Astrocyte (in vitro differentiated cells and primary cell): ENCODE results near the gene DLST. TPM values are rescaled to one million over a fixed set of nuclear protein-coding genes. Genes with fewer than 3 reads are reported as not detected.

Experiments
- DNase-seq: peaks from one replicate; pipeline ENCODE4 v3.0.0-alpha.2; 2010; ENCODE audit warnings: low read depth
- FAIRE-seq: peaks from 2 replicates; lab custom pipeline; 2011; peaks lifted over from hg19 to GRCh38; lab: Jason Lieb, UNC
- H2AFZ ChIP-seq: 2 replicates; pipeline ENCODE4 v1.6.0; 2012; ENCODE audit warnings: low read depth, low read length, inconsistent platforms
- H3K27ac ChIP-seq: 2 replicates; pipeline ENCODE4 v1.5.1; 2011; ENCODE audit warnings: low read depth, low read length, inconsistent platforms
- H3K27me3 ChIP-seq: 2 replicates; pipeline ENCODE4 v1.6.0; 2011; ENCODE audit warnings: low read length, inconsistent platforms; ENCODE audit not compliant: insufficient read depth
- H3K36me3 ChIP-seq: 2 replicates; pipeline ENCODE4 v1.5.1; 2011; ENCODE audit warnings: low read length, inconsistent platforms; ENCODE audit not compliant: insufficient read depth
- H3K4me1 ChIP-seq: 2 replicates; pipeline ENCODE4 v1.5.1; 2011; ENCODE audit warnings: low read length, inconsistent platforms; ENCODE audit not compliant: insufficient read depth
- H3K4me2 ChIP-seq: 2 replicates; pipeline ENCODE4 v1.6.0; 2012; ENCODE audit warnings: low read length, inconsistent platforms
- H3K4me3 ChIP-seq: 2 replicates; pipeline ENCODE4 v1.5.1; 2011; ENCODE audit warnings: low read depth, mild to moderate bottlenecking, low read length, inconsistent platforms; ENCODE audit not compliant: insufficient read depth
- H3K79me2 ChIP-seq: 2 replicates; pipeline ENCODE4 v1.6.0; 2012; ENCODE audit warnings: mild to moderate bottlenecking, low read length, inconsistent platforms; ENCODE audit not compliant: insufficient read depth
- H3K9ac ChIP-seq: 2 replicates; pipeline ENCODE4 v1.6.0; 2012; ENCODE audit warnings: mild to moderate bottlenecking, low read length, inconsistent platforms
- H3K9me3 ChIP-seq: 2 replicates; pipeline ENCODE4 v1.5.1; 2012; ENCODE audit warnings: low read depth, mild to moderate bottlenecking, low read length, inconsistent platforms; ENCODE audit not compliant: insufficient read depth
- H4K20me1 ChIP-seq: 2 replicates; pipeline ENCODE4 v1.6.0; 2012; ENCODE audit warnings: low read length, inconsistent platforms; ENCODE audit not compliant: insufficient read depth
- H3K27ac Mint-ChIP-seq: one replicate; pipeline ENCODE4 v1.8.0; 2021; ENCODE audit warnings: mild to moderate bottlenecking, mixed read lengths; ENCODE audit not compliant: unreplicated experiment
- H3K27me3 Mint-ChIP-seq: one replicate; pipeline ENCODE4 v1.8.0; 2021; ENCODE audit warnings: low read depth, mixed read lengths; ENCODE audit not compliant: unreplicated experiment
- H3K36me3 Mint-ChIP-seq: one replicate; pipeline ENCODE4 v1.8.0; 2021; ENCODE audit warnings: low read depth, mixed read lengths; ENCODE audit not compliant: unreplicated experiment
- H3K4me1 Mint-ChIP-seq: one replicate; pipeline ENCODE4 v1.8.0; 2021; ENCODE audit warnings: low read depth, mixed read lengths; ENCODE audit not compliant: unreplicated experiment
- H3K4me3 Mint-ChIP-seq: one replicate; pipeline ENCODE4 v1.8.0; 2021; ENCODE audit warnings: mild to moderate bottlenecking, moderate library complexity, mixed read lengths; ENCODE audit not compliant: unreplicated experiment
- H3K9me3 Mint-ChIP-seq: one replicate; pipeline ENCODE4 v1.8.0; 2021; ENCODE audit warnings: mild to moderate bottlenecking, mixed read lengths; ENCODE audit not compliant: unreplicated experiment
- CTCF ChIP-seq: IDR thresholded peaks from 2 replicates; pipeline ENCODE4 v1.5.1; 2011; ENCODE audit warnings: low read depth, mild to moderate bottlenecking, inconsistent platforms, low read length, moderate library complexity; ENCODE audit not compliant: insufficient read depth
- EZH2 ChIP-seq: IDR thresholded peaks from 2 replicates; pipeline ENCODE4 v1.6.1; 2012; ENCODE audit warnings: mild to moderate bottlenecking, low read length, inconsistent platforms; ENCODE audit not compliant: insufficient read depth
- total RNA-seq: library from RNA; stranded (reverse); gene quantifications from 2 replicates; pipeline ENCODE4 v1.2.1, GENCODE V29; 2021

DLST gene
- total RNA-seq, 1 donor from 2014 or later: 90.6 TPM

GRCh38 chr14:74920281-74920680 lies 38.6 kb downstream of the DLST start:
- no peak for TF ChIP-seq EZH2
- no peak for TF ChIP-seq CTCF
- Histone ChIP-seq H3K27ac (no peak overlapping the region), H3K79me2 (no peaks in the 10 kb centered on the region), H3K4me1 (peaks cover 8% of the 10 kb centered on the region), H2AFZ (no peak overlapping the region), H3K4me3 (no peak overlapping the region), H3K27me3 (no peaks in the 10 kb centered on the region), H3K4me2 (no peak overlapping the region), H3K36me3 (no peaks in the 10 kb centered on the region), H3K9ac (no peak overlapping the region), H3K9me3 (no peaks in the 10 kb centered on the region), H4K20me1 (no peaks in the 10 kb centered on the region)
- FAIRE-seq (no peak), DNase-seq (no peak)
- no peaks in the 10 kb centered on the region for H3K9me3 Mint-ChIP-seq
- H3K27me3 Mint-ChIP-seq: peaks cover 15% of the 10 kb centered on the region
- no peaks in the 10 kb centered on the region for H3K36me3 Mint-ChIP-seq
- peaks cover 3% of the 10 kb centered on the region for H3K4me1 Mint-ChIP-seq
- H3K27ac Mint-ChIP-seq: no peak overlapping the region
- H3K4me3 Mint-ChIP-seq: no peak overlapping the region

DNA sequence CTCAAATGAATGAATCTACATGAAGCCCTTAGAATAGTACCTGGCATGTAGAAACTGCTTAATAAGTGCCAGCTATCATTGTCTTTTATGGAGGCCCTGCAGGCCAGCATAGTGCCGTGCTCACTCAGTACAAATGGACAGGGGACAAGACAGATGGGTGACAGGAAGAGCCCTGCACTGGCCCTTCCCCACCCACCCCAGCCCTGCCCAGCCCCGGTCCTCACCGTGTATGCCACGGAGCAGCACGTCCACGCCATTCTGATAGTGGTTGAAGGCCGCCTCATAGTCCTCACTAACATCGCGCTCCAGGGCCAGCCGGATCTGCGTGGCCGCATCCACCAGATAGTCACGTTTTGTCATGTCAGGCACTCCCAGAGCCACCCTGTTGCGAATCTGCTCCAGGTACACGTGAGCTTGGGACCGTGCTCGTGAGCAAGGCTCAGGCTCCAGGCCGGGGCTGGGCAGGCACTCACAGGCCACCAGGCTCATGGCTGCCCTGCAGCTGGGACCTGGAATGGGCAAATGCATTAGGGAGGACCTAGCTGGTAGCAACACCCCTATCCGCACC lies 39.4 kb downstream of the DLST start:
- H3K4me2 ChIP-seq: no peak overlapping the region
- no peaks in the 10 kb centered on the region for H3K36me3 Mint-ChIP-seq
- H3K9me3 ChIP-seq: no peaks in the 10 kb centered on the region
- DNase-seq (no peak), FAIRE-seq (no peak)
- H3K4me1 ChIP-seq: peaks cover 8% of the 10 kb centered on the region
- H2AFZ ChIP-seq: no peak overlapping the region
- no peak overlapping the region for H3K9ac ChIP-seq
- H3K27me3 Mint-ChIP-seq: peaks cover 12% of the 10 kb centered on the region
- H4K20me1 ChIP-seq: no peaks in the 10 kb centered on the region
- TF ChIP-seq EZH2: no peak
- TF ChIP-seq CTCF: no peak
- H3K36me3 ChIP-seq: no peaks in the 10 kb centered on the region
- peaks cover 3% of the 10 kb centered on the region for H3K27me3 ChIP-seq
- H3K4me3 Mint-ChIP-seq: no peak overlapping the region
- peaks cover 3% of the 10 kb centered on the region for H3K4me1 Mint-ChIP-seq
- no peak overlapping the region for H3K27ac ChIP-seq
- H3K27ac Mint-ChIP-seq: no peak overlapping the region
- H3K79me2 ChIP-seq: no peaks in the 10 kb centered on the region
- H3K4me3 ChIP-seq: no peak overlapping the region
- H3K9me3 Mint-ChIP-seq: no peaks in the 10 kb centered on the region

DNA sequence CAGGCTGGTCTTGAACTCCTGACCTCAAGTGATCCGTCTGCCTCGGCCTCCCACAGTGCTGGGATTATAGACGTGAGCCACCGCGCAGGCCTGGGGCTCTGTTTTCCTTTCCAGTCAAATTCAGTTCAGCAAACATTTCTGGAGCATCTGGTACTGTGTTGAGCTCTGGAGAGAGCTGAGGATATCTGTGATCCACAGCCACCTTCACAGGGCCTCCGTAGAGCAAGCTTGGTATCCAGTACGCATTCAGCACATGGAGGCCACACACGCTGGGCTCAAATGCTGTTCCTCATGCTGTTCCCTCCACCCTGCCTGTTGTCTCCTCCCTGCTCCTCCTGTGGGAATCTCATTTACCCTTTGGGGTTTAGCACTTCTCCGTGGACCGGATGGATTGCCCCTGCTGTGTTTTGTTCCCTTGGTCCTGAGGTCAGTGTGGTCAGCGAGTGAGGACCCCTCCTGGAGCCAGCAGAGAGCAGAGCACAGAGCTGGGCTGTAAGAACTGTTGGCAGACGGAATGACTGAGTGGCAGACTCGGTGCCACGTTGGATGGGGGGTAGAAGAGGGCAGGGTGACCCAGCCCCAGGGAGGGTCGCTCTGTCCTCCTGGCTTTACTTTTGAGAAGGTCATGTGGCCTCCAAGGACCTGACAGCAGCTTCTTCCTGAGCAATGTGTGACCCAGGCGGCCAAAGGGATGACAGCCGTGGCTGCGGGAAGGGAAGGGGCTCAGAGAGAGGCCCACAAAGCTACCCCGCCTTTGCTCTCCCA lies 40.5 kb downstream of the DLST start:
- Histone ChIP-seq H3K27me3 (peaks cover 5% of the 10 kb centered on the region), H3K9ac (peak overlapping the region; percentile 78), H3K36me3 (no peaks in the 10 kb centered on the region), H3K4me2 (peak overlapping the region; percentile 85), H2AFZ (peak overlapping the region; percentile 91), H3K4me3 (peak overlapping the region; percentile 62), H3K4me1 (peaks cover 8% of the 10 kb centered on the region), H3K9me3 (no peaks in the 10 kb centered on the region), H3K79me2 (no peaks in the 10 kb centered on the region), H4K20me1 (no peaks in the 10 kb centered on the region), H3K27ac (no peak overlapping the region)
- DNase-seq (no peak), FAIRE-seq (no peak)
- TF ChIP-seq CTCF: no peak
- TF ChIP-seq EZH2: no peak
- Mint-ChIP-seq H3K36me3 (no peaks in the 10 kb centered on the region), H3K9me3 (no peaks in the 10 kb centered on the region), H3K4me1 (peaks cover 3% of the 10 kb centered on the region), H3K27me3 (peaks cover 20% of the 10 kb centered on the region), H3K27ac (no peak overlapping the region), H3K4me3 (peak overlapping the region; percentile 60)
